ENCODE results near the gene SLC48A1. TPM values are rescaled to one million over a fixed set of nuclear protein-coding genes. Genes with fewer than 3 reads are reported as not detected.

SLC48A1 gene
- polyA plus RNA-seq, 1 of the 3 experiments (the other 2 are of a cell fraction): 7.3 TPM

DNA sequence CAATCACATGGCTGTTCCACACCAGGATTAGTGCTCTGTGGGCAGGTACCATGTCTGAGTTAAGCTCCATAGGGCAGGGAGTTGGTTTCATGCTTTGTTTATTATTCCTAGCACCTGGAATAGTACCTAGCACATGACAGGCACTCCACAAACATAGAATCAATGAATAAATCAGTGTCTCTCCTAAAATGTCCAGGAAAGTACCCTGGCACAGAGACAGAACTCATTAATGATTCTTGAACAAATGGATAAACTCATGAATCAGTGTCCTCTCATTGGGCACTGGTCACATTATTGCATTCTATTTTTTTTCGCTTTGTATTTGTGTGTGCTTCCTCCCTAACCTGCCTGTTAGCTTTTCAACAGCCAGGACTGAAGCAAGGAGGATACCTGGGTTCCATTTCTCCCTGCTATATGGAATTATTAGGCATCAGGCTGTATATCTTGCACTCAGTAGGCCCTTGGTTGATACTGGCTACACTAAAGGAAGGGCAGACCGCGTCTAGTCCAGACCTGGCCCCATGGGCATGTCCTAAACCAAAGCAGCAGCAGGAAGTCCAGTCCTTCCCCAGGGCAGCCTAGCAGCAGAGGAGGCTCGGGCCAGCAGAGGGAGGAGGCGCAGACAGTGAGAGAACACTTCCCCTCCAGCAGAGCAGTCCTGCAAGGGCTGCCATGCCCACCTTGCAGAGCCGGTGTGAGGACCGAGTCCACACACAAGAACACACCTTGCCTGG lies 28.3 kb downstream of the SLC48A1 start:
- Histone ChIP-seq H3K9me2 (no peaks in the 10 kb centered on the region), H3K36me3 (replicated peaks in 1 of 2; ENCODE audit: control insufficient read depth in 1 of 2, insufficient read depth in 2 of 2, low read length in 1 of 2) (peaks cover 32 to 35% of the 10 kb centered on the region in 2 experiments), H3K4me1 (ENCODE audit: control insufficient read depth in 1 of 2, insufficient read depth in 2 of 2, low read depth in 1 of 2, low read length in 1 of 2) (peaks cover 12 to 40% of the 10 kb centered on the region in 2 experiments; a peak in 2 of 4 replicates), H3K4me3 (ENCODE audit: low read depth in 2 of 2, low read length in 1 of 2) (no peak overlapping the region), H3K9me3 (no peaks in the 10 kb centered on the region), H2AFZ (ENCODE audit: low read depth) (no peak overlapping the region), H3K79me2 (ENCODE audit: insufficient read depth) (peaks cover 84% of the 10 kb centered on the region), H3K27ac (ENCODE audit: low read depth in 2 of 2, low read length in 1 of 2) (no peak overlapping the region), H3K27me3 (ENCODE audit: insufficient read depth) (no peaks in the 10 kb centered on the region), H3K4me2 (no peak overlapping the region), H3K9ac (no peak overlapping the region), H4K20me1 (ENCODE audit: insufficient read depth) (peaks cover 80% of the 10 kb centered on the region), H3F3A (replicated peaks; ENCODE audit: insufficient read depth) (no peaks in the 10 kb centered on the region)
- ChIA-PET CTCF (interaction anchor here (0.7 to 15.5 kb wide), 12 partner anchors 12 to 149 kb away, joined by 3 to 247 read pairs (median 5); partner anchors contain the start of genes HDAC7, RPAP3 and SLC48A1), POLR2A (interaction anchor here (1.2 kb wide), 1 partner anchor 10 kb away, joined by 3 read pairs; no protein-coding TSS in a partner anchor)
- WGBS (ENCODE audit: low lambda C conversion rate): 98% methylated on average over 7 of the region's 7 CpGs
- DNase-seq: no peak
- TF ChIP-seq SMC3 (IDR thresholded peaks at IDR 0.05; ENCODE audit: low read depth, low read length) (peak; percentile 5; the same call in 1 of the 2 replicates), NFIC (IDR thresholded peaks at IDR 0.05; ENCODE audit: borderline replicate concordance) (no peak)

DNA sequence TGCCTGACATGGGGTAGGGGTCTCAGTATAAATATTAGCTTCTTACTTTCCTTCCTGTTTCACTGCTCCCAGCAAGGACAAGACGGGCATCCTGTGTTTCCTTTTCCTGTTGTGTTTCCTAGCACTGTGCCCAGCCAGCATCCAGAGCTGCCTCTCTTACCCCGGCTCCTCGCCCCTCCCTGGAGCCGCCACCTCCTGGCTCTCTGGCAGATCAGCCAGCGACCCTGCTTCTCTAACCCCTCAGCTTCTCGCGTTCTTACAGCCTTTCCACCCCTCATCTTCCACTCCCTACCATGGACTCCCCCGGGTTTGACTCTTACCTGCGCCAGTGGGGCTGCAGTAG lies 28.8 kb downstream of the SLC48A1 start:
- ChIA-PET POLR2A (interaction anchor here (1.0 to 1.2 kb wide), 2 partner anchors 11 to 36 kb away, joined by 3 to 5 read pairs; no protein-coding TSS in a partner anchor), CTCF (interaction anchor here (0.7 to 15.5 kb wide), 16 partner anchors 10 to 148 kb away, joined by 3 to 247 read pairs (median 4); partner anchors contain the start of genes HDAC7, RPAP3 and SLC48A1)
- H3K4me2 ChIP-seq: 0 out of 2 replicates have a peak overlapping the region, but pooled peaks have one; percentile 19
- TF ChIP-seq MEF2A (IDR thresholded peaks at IDR 0.05; ENCODE audit: borderline replicate concordance, low read depth): no peak
- no peaks in the 10 kb centered on the region for H3K27me3 ChIP-seq (ENCODE audit: insufficient read depth)
- H3K9me2 ChIP-seq: no peaks in the 10 kb centered on the region
- H3K9ac ChIP-seq: no peak overlapping the region
- H3K27ac ChIP-seq (ENCODE audit: low read depth in 2 of 2, low read length in 1 of 2): peak overlapping the region in 1 of 2 experiments; percentile 26; a peak in 1 of 4 replicates
- peaks cover 14 to 40% of the 10 kb centered on the region in 2 experiments; a peak in 2 of 4 replicates for H3K4me1 ChIP-seq (ENCODE audit: control insufficient read depth in 1 of 2, insufficient read depth in 2 of 2, low read depth in 1 of 2, low read length in 1 of 2)
- DNase-seq: no peak
- H4K20me1 ChIP-seq (ENCODE audit: insufficient read depth): peaks cover 86% of the 10 kb centered on the region
- no peak overlapping the region for H3K4me3 ChIP-seq (ENCODE audit: low read depth in 2 of 2, low read length in 1 of 2)
- 90% methylated on average over 9 of the region's 9 CpGs for WGBS (ENCODE audit: low lambda C conversion rate)
- no peak overlapping the region for H2AFZ ChIP-seq (ENCODE audit: low read depth)
- peaks cover 84% of the 10 kb centered on the region for H3K79me2 ChIP-seq (ENCODE audit: insufficient read depth)
- no peaks in the 10 kb centered on the region for H3K9me3 ChIP-seq
- H3F3A ChIP-seq (replicated peaks; ENCODE audit: insufficient read depth): no peaks in the 10 kb centered on the region
- peaks cover 30% of the 10 kb centered on the region in 2 experiments for H3K36me3 ChIP-seq (replicated peaks in 1 of 2; ENCODE audit: control insufficient read depth in 1 of 2, insufficient read depth in 2 of 2, low read length in 1 of 2)

DNA sequence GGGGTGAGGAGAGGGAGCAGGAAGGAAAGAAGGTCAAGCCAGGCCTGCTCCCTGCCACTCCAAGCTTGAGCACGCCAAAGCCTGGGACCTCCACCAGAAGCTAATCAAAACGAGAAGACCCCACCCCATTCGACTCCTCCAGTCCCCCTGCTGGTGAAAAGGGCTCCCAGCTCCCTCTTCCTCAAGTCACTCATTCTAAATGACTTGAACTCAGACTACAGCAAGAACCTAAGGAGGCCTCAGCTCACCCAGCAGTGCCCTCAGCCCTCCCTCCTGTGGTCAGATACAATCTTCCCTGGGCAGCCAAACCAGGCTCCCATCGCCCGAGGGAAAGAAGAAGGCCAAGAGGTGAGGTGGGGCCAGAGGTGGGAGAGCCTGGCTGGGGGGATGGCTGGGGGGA lies 29.3 kb downstream of the SLC48A1 start:
- Histone ChIP-seq H2AFZ (ENCODE audit: low read depth) (no peak overlapping the region), H3K9ac (no peak overlapping the region), H3K4me2 (0 out of 2 replicates have a peak overlapping the region, but pooled peaks have one; percentile 19), H3K27me3 (ENCODE audit: insufficient read depth) (no peaks in the 10 kb centered on the region), H3K27ac (ENCODE audit: low read depth in 2 of 2, low read length in 1 of 2) (no peak overlapping the region; a peak in 1 of 4 replicates), H3K36me3 (replicated peaks in 1 of 2; ENCODE audit: control insufficient read depth in 1 of 2, insufficient read depth in 2 of 2, low read length in 1 of 2) (peaks cover 26 to 29% of the 10 kb centered on the region in 2 experiments), H4K20me1 (ENCODE audit: insufficient read depth) (peaks cover 90% of the 10 kb centered on the region), H3F3A (replicated peaks; ENCODE audit: insufficient read depth) (no peaks in the 10 kb centered on the region), H3K9me2 (no peaks in the 10 kb centered on the region), H3K79me2 (ENCODE audit: insufficient read depth) (peaks cover 88% of the 10 kb centered on the region), H3K4me3 (ENCODE audit: low read depth in 2 of 2, low read length in 1 of 2) (no peak overlapping the region), H3K4me1 (ENCODE audit: control insufficient read depth in 1 of 2, insufficient read depth in 2 of 2, low read depth in 1 of 2, low read length in 1 of 2) (peaks cover 18 to 41% of the 10 kb centered on the region in 2 experiments; a peak in 2 of 4 replicates), H3K9me3 (no peaks in the 10 kb centered on the region)
- TF ChIP-seq SIN3A (IDR thresholded peaks at IDR 0.05; ENCODE audit: borderline replicate concordance, low read depth, low read length): no peak
- TF ChIP-seq GATA2 (CRISPR knock-in tag; IDR thresholded peaks at IDR 0.05): peak; percentile 63
- TF ChIP-seq, protein P1, sequence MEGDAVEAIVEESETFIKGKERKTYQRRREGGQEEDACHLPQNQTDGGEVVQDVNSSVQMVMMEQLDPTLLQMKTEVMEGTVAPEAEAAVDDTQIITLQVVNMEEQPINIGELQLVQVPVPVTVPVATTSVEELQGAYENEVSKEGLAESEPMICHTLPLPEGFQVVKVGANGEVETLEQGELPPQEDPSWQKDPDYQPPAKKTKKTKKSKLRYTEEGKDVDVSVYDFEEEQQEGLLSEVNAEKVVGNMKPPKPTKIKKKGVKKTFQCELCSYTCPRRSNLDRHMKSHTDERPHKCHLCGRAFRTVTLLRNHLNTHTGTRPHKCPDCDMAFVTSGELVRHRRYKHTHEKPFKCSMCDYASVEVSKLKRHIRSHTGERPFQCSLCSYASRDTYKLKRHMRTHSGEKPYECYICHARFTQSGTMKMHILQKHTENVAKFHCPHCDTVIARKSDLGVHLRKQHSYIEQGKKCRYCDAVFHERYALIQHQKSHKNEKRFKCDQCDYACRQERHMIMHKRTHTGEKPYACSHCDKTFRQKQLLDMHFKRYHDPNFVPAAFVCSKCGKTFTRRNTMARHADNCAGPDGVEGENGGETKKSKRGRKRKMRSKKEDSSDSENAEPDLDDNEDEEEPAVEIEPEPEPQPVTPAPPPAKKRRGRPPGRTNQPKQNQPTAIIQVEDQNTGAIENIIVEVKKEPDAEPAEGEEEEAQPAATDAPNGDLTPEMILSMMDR (IDR thresholded peaks at IDR 0.05): peak; percentile 39
- CTCF ChIA-PET: interaction anchor here (0.6 to 15.5 kb wide), 16 partner anchors 9 to 148 kb away, joined by 3 to 247 read pairs (median 4); partner anchors contain the start of genes HDAC7, RPAP3 and SLC48A1
- peak; percentile 52 for DNase-seq
- 71% methylated on average over 5 of the region's 5 CpGs for WGBS (ENCODE audit: low lambda C conversion rate)
- POLR2A ChIA-PET: interaction anchor here (1.0 to 1.2 kb wide), 2 partner anchors 11 to 35 kb away, joined by 3 to 5 read pairs; no protein-coding TSS in a partner anchor

Measured in SK-N-SH (cell line).